Coronary artery (tissue), 2 donors: ENCODE data around the gene STX18.

Source experiments
- DNase-seq: peaks from one replicate; pipeline ENCODE4 v3.0.0-alpha.2; 2017; ENCODE audit warnings: low spot score
- H3K27ac ChIP-seq, 2 donors: fragments of 200-600 bp; sonication (generic); one replicate each; pipeline ENCODE4 v1.5.1; 2016 to 2019
- H3K4me3 ChIP-seq: fragments of 200-600 bp; sonication (generic); 2 replicates; pipeline ENCODE4 v1.5.1; 2016; ENCODE audit warnings: mild to moderate bottlenecking, moderate library complexity
- TF ChIP-seq, protein P1 (sequence below): fragments of 200-600 bp; sonication (generic); IDR thresholded peaks from one replicate; pipeline ENCODE4 v1.5.1; 2019; ENCODE audit warnings: antibody characterized with exemption

STX18 gene

GRCh38 chr4:4384837-4385236 is 157.0 kb downstream of the STX18 start:
- no peak for DNase-seq
- Histone ChIP-seq H3K4me3 (no peak overlapping the region), H3K27ac (no peak overlapping the region)
- TF ChIP-seq, protein P1, sequence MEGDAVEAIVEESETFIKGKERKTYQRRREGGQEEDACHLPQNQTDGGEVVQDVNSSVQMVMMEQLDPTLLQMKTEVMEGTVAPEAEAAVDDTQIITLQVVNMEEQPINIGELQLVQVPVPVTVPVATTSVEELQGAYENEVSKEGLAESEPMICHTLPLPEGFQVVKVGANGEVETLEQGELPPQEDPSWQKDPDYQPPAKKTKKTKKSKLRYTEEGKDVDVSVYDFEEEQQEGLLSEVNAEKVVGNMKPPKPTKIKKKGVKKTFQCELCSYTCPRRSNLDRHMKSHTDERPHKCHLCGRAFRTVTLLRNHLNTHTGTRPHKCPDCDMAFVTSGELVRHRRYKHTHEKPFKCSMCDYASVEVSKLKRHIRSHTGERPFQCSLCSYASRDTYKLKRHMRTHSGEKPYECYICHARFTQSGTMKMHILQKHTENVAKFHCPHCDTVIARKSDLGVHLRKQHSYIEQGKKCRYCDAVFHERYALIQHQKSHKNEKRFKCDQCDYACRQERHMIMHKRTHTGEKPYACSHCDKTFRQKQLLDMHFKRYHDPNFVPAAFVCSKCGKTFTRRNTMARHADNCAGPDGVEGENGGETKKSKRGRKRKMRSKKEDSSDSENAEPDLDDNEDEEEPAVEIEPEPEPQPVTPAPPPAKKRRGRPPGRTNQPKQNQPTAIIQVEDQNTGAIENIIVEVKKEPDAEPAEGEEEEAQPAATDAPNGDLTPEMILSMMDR: no peak

- TF ChIP-seq, protein P1: no peak
- Histone ChIP-seq H3K4me3 (no peak overlapping the region), H3K27ac (no peak overlapping the region)
- no peak for DNase-seq
Observed at GRCh38 chr4:4383085-4383484, 158.8 kb downstream of the STX18 start.

GRCh38 chr4:4379540-4380087 is 162.2 kb downstream of the STX18 start:
- no peak overlapping the region for H3K27ac ChIP-seq
- H3K4me3 ChIP-seq: no peak overlapping the region
- DNase-seq: no peak
- TF ChIP-seq, protein P1: no peak

- no peak for DNase-seq
- no peak overlapping the region for H3K27ac ChIP-seq
- no peak overlapping the region for H3K4me3 ChIP-seq
- TF ChIP-seq, protein P1: no peak
Observed at GRCh38 chr4:4377732-4378460, 164.0 kb downstream of the STX18 start.

DNA sequence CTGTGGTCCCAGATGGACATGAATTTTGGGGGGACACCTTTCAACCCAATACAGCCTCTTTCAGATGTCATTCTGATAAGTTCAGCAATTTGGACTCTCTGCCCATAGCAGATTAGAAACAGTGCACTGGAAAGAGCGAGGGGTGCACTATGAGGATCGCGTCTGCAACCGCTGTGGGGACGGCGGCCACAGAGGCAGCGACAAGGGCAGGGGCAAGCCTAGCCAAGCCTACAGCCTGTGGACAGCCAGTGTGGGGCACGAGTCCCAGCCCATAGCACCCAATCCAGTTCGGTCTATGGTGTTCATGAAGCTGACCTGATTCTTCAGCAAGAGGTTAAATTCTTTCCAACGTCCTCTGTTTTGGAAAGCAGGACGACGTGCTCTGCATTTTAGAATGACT is 164.7 kb downstream of the STX18 start:
- Histone ChIP-seq H3K4me3 (no peak overlapping the region), H3K27ac (no peak overlapping the region)
- TF ChIP-seq, protein P1: no peak
- no peak for DNase-seq

- Histone ChIP-seq H3K4me3 (no peak overlapping the region), H3K27ac (no peak overlapping the region)
- TF ChIP-seq, protein P1: no peak
- DNase-seq: no peak
Observed at GRCh38 chr4:4376074-4376473, 165.8 kb downstream of the STX18 start.
